HepG2 (cell line): ENCODE results near the gene ARMH2. TPM values are rescaled to one million over a fixed set of nuclear protein-coding genes. Genes with fewer than 3 reads are reported as not detected.

ENCODE experiments used
- ARID2 ChIP-seq: sonication (generic); formaldehyde crosslinking; IDR thresholded peaks from 2 replicates; pipeline ENCODE4 v1.8.1; 2022; ENCODE audit warnings: mild to moderate bottlenecking, missing genetic modification reagents, borderline replicate concordance
- BATF2 ChIP-seq: sonication (generic); formaldehyde crosslinking; IDR thresholded peaks from 2 replicates; pipeline ENCODE4 v1.8.0; 2022; ENCODE audit warnings: mild to moderate bottlenecking, missing genetic modification reagents, moderate library complexity
- DPF2 ChIP-seq: sonication (generic); formaldehyde crosslinking; IDR thresholded peaks from 2 replicates; pipeline ENCODE4 v1.4.0; 2020; ENCODE audit warnings: mild to moderate bottlenecking, low read depth, missing genetic modification reagents, borderline replicate concordance
- ELK4 ChIP-seq: sonication (generic); formaldehyde crosslinking; IDR thresholded peaks from 2 replicates; pipeline ENCODE4 v1.9.0; 2021; ENCODE audit warnings: missing genetic modification reagents, borderline replicate concordance
- GLI4 ChIP-seq: sonication (generic); formaldehyde crosslinking; IDR thresholded peaks from 2 replicates; pipeline ENCODE4 v1.5.1; 2020; ENCODE audit warnings: missing genetic modification reagents, mild to moderate bottlenecking, moderate library complexity, borderline replicate concordance
- KDM5A ChIP-seq: fragments of 200-600 bp; sonication (generic); IDR thresholded peaks from 2 replicates; pipeline ENCODE4 v1.7.0; 2018; ENCODE audit warnings: antibody characterized with exemption, mild to moderate bottlenecking, low read length, borderline replicate concordance
- KLF15 ChIP-seq: sonication (generic); formaldehyde crosslinking; IDR thresholded peaks from 2 replicates; pipeline ENCODE4 v1.8.1; 2023; ENCODE audit warnings: borderline replicate concordance, mild to moderate bottlenecking, inconsistent platforms, missing genetic modification reagents, mixed read lengths
- MIER3 ChIP-seq: IDR thresholded peaks from 2 replicates; pipeline ENCODE4 v1.6.1; 2016; ENCODE audit warnings: missing compliant biosample characterization, borderline replicate concordance
- NFATC3 ChIP-seq: sonication (generic); formaldehyde crosslinking; IDR thresholded peaks from 2 replicates; pipeline ENCODE4 v1.5.1; 2020; ENCODE audit warnings: mild to moderate bottlenecking, missing genetic modification reagents
- PHF21A ChIP-seq: sonication (generic); formaldehyde crosslinking; IDR thresholded peaks from 2 replicates; pipeline ENCODE4 v1.5.0; 2020; ENCODE audit warnings: mild to moderate bottlenecking, missing genetic modification reagents
- PITX1 ChIP-seq: sonication (generic); formaldehyde crosslinking; IDR thresholded peaks from 2 replicates; pipeline ENCODE4 v1.5.1; 2020; ENCODE audit warnings: mild to moderate bottlenecking, missing genetic modification reagents
- REXO4 ChIP-seq: sonication (generic); formaldehyde crosslinking; IDR thresholded peaks from 2 replicates; pipeline ENCODE4 v1.8.0; 2022; ENCODE audit warnings: missing genetic modification reagents, mild to moderate bottlenecking, borderline replicate concordance
- SMC3 ChIP-seq: IDR thresholded peaks from 2 replicates; pipeline ENCODE4 v1.6.1; 2011; ENCODE audit warnings: low read length, improper control_type of control experiment
- THAP11 ChIP-seq: IDR thresholded peaks from 2 replicates; pipeline ENCODE4 v1.6.1; 2016; ENCODE audit warnings: missing biosample characterization, missing genetic modification reagents
- U2AF2 ChIP-seq: fragments of 200-400 bp; formaldehyde crosslinking; IDR thresholded peaks from 2 replicates; pipeline ENCODE4 v1.6.1; 2017; ENCODE audit warnings: low read depth, mild to moderate bottlenecking, low read length
- XBP1 ChIP-seq: sonication (generic); formaldehyde crosslinking; IDR thresholded peaks from 2 replicates; pipeline ENCODE4 v1.5.0; 2020; ENCODE audit warnings: missing genetic modification reagents
- ZKSCAN5 ChIP-seq: sonication (generic); formaldehyde crosslinking; IDR thresholded peaks from 2 replicates; pipeline ENCODE4 v1.5.1; 2020; ENCODE audit warnings: mild to moderate bottlenecking, missing genetic modification reagents
- ZNF20 ChIP-seq: sonication (generic); formaldehyde crosslinking; IDR thresholded peaks from 2 replicates; pipeline ENCODE4 v1.4.0; 2020; ENCODE audit warnings: mild to moderate bottlenecking, moderate library complexity, missing genetic modification reagents
- ZNF276 ChIP-seq: sonication (generic); formaldehyde crosslinking; IDR thresholded peaks from 2 replicates; pipeline ENCODE4 v1.4.0; 2020; ENCODE audit warnings: mild to moderate bottlenecking, low read depth, missing genetic modification reagents
- ZNF280B ChIP-seq: sonication (generic); formaldehyde crosslinking; IDR thresholded peaks from 2 replicates; pipeline ENCODE4 v1.5.0; 2020; ENCODE audit warnings: missing genetic modification reagents, mild to moderate bottlenecking, borderline replicate concordance
- ZNF350 ChIP-seq: sonication (generic); formaldehyde crosslinking; IDR thresholded peaks from 2 replicates; pipeline ENCODE4 v1.4.0; 2020; ENCODE audit warnings: mild to moderate bottlenecking, low read depth, missing genetic modification reagents, borderline replicate concordance
- ZNF713 ChIP-seq: sonication (generic); formaldehyde crosslinking; IDR thresholded peaks from 2 replicates; pipeline ENCODE4 v1.4.0; 2020; ENCODE audit warnings: mild to moderate bottlenecking, missing genetic modification reagents
- ZNF766 ChIP-seq: sonication (generic); formaldehyde crosslinking; IDR thresholded peaks from 2 replicates; pipeline ENCODE4 v1.5.0; 2020; ENCODE audit warnings: missing genetic modification reagents, borderline replicate concordance
- ZNF782 ChIP-seq: sonication (generic); formaldehyde crosslinking; IDR thresholded peaks from 2 replicates; pipeline ENCODE4 v1.4.0; 2020; ENCODE audit warnings: missing genetic modification reagents, mild to moderate bottlenecking, borderline replicate concordance
- ZNF784 ChIP-seq: sonication (generic); formaldehyde crosslinking; IDR thresholded peaks from 2 replicates; pipeline ENCODE4 v1.5.1; 2020; ENCODE audit warnings: missing genetic modification reagents, mild to moderate bottlenecking, borderline replicate concordance
- ZNF790 ChIP-seq: sonication (generic); formaldehyde crosslinking; IDR thresholded peaks from 2 replicates; pipeline ENCODE4 v1.8.0; 2022; ENCODE audit warnings: missing genetic modification reagents, mild to moderate bottlenecking, borderline replicate concordance
- polyA plus RNA-seq, 8 experiments: library from polyadenylated mRNA; depleted of rRNA in 3 of 8; stranded (reverse) in 7 of 8; unstranded in 1 of 8; fragments of >200 nt; fragmentation: Illumina TruSeq in 4 of 8; extraction: Trizol in 4 of 8; gene quantifications; 2 replicates each; pipeline versions ENCODE4 v1.2.1 to v1.2.3, GENCODE V29; 2011 to 2016; ENCODE audit warnings: low read depth in 4 of 8, missing spikeins in 1 of 8, mixed read lengths in 1 of 8; ENCODE audit not compliant: insufficient read depth in 1 of 8
- total RNA-seq, 5 experiments: library from RNA; depleted of rRNA; stranded (reverse); fragments of >200 nt; fragmentation: Illumina TruSeq; extraction: Trizol; gene quantifications; 2 replicates each; pipeline ENCODE4 v1.2.3, GENCODE V29; 2016; ENCODE audit warnings: low read depth in 1 of 5

Gene ARMH2
- total and polyA plus RNA-seq, 2 of the 13 experiments (the other 11 are each of a cell fraction or from before 2014, with no cell fraction given), result not detected

GRCh38 chr6:24809728-24810127 is 11.0 kb upstream of the ARMH2 start (continued):
- no peak for TF ChIP-seq ELK4 (CRISPR knock-in tag)
- no peak for TF ChIP-seq KDM5A
- TF ChIP-seq DPF2 (CRISPR knock-in tag), result peak; percentile 60; the same call in 1 of the 2 replicates
- no peak for TF ChIP-seq BATF2
- TF ChIP-seq NFATC3 (CRISPR knock-in tag), result no peak
- no peak for TF ChIP-seq ZNF20
- TF ChIP-seq ZKSCAN5 (CRISPR knock-in tag), result no peak
- TF ChIP-seq KLF15 (CRISPR knock-in tag), result no peak
- TF ChIP-seq PITX1 (CRISPR knock-in tag), result peak; percentile 67; the same call in 1 of the 2 replicates
- no peak for TF ChIP-seq U2AF2
- no peak for TF ChIP-seq ZNF276
- no peak for TF ChIP-seq SMC3
- no peak for TF ChIP-seq ZNF784
- TF ChIP-seq XBP1 (CRISPR knock-in tag), result no peak
- TF ChIP-seq THAP11, result no peak
- no peak for TF ChIP-seq ZNF713 (CRISPR knock-in tag)
- TF ChIP-seq PHF21A (CRISPR knock-in tag), result peak; percentile 58; the same call in 1 of the 2 replicates
- TF ChIP-seq REXO4 (CRISPR knock-in tag), result no peak
- TF ChIP-seq ARID2, result no peak
- peak; percentile 87; the same call in 1 of the 2 replicates for TF ChIP-seq MIER3
- no peak for TF ChIP-seq GLI4 (CRISPR knock-in tag)
- TF ChIP-seq ZNF782 (CRISPR knock-in tag), result no peak
- no peak for TF ChIP-seq ZNF790
- no peak for TF ChIP-seq ZNF350
- 0 out of 2 replicates have a peak, but pooled peaks have one; percentile 50 for TF ChIP-seq ZNF766 (CRISPR knock-in tag)
- TF ChIP-seq ZNF280B (CRISPR knock-in tag), result no peak
